T-helper 17 cell (primary cell): ENCODE results near the gene PRKCSH. TPM values are rescaled to one million over a fixed set of nuclear protein-coding genes. Genes with fewer than 3 reads are reported as not detected.
A peak's percentile ranks its signal among the peaks of the same experiment; 100 is the strongest.

Experiments
- ATAC-seq: fragments of 150-1000 bp; cut with Tn5 transposase; 2 replicates; pipeline ENCODE4 v1.10.0; 2021; ENCODE audit warnings: mild to moderate bottlenecking, moderate library complexity
- DNase-seq, 3 donors: peaks; one replicate each; pipeline versions ENCODE4 v3.0.0 to v3.0.0-alpha.2; 2020 to 2021
- H3K9me3 ChIP-seq: one replicate; pipeline ENCODE4 v1.7.0; 2013; ENCODE audit warnings: low read length, mild to moderate bottlenecking; ENCODE audit not compliant: control insufficient read depth, poor library complexity, severe bottlenecking
- H3K27ac Mint-ChIP-seq: one replicate; pipeline ENCODE4 v1.8.0; 2022; ENCODE audit warnings: mild to moderate bottlenecking, moderate library complexity, mixed read lengths
- H3K27me3 Mint-ChIP-seq: one replicate; pipeline ENCODE4 v1.8.0; 2022; ENCODE audit warnings: mixed read lengths
- H3K36me3 Mint-ChIP-seq: one replicate; pipeline ENCODE4 v1.8.0; 2022; ENCODE audit warnings: low read depth, mixed read lengths
- H3K4me1 Mint-ChIP-seq: one replicate; pipeline ENCODE4 v1.8.0; 2022; ENCODE audit warnings: mild to moderate bottlenecking, mixed read lengths
- H3K4me3 Mint-ChIP-seq: one replicate; pipeline ENCODE4 v1.8.0; 2022; ENCODE audit warnings: mild to moderate bottlenecking, moderate library complexity, mixed read lengths
- total RNA-seq, 4 donors: library from RNA in 2 of 4; stranded (reverse) in 2 of 4; gene quantifications; one replicate each; pipeline ENCODE4 v1.2.3 and lab custom pipeline; 2022 to 2026

PRKCSH gene
- total RNA-seq, 2 donors from 2014 or later, result 233 to 250 TPM

GRCh38 chr19:11480715-11481533 is 45.5 kb downstream of the PRKCSH start, which contains the start of gene ELAVL3:
TSS of gene ELAVL3 (minus strand) at chr19:11481046. CDS start at chr19:11480608, 438 bp downstream.
- peak within 1 kb of the TSS; percentile 45 for H3K27ac Mint-ChIP-seq
- peaks cover 37% of the 10 kb centered on the region for H3K27me3 Mint-ChIP-seq
- ATAC-seq (no peak), DNase-seq (no peak)
- H3K36me3 Mint-ChIP-seq, result peaks cover 5% of the 10 kb centered on the region
- peak within 1 kb of the TSS; percentile 79 for H3K4me3 Mint-ChIP-seq
- H3K4me1 Mint-ChIP-seq, result peaks cover 25% of the 10 kb centered on the region
- no peaks in the 10 kb centered on the region for H3K9me3 ChIP-seq

GRCh38 chr19:11481534-11482383 is 46.3 kb downstream of the PRKCSH start:
- Mint-ChIP-seq H3K4me3 (peak overlapping the region; percentile 79), H3K36me3 (peaks cover 5% of the 10 kb centered on the region), H3K27ac (peak overlapping the region; percentile 45), H3K27me3 (peaks cover 37% of the 10 kb centered on the region), H3K4me1 (peaks cover 25% of the 10 kb centered on the region)
- no peaks in the 10 kb centered on the region for H3K9me3 ChIP-seq
- DNase-seq, result peak; percentile 35 to 47 (median 44)
- ATAC-seq, result peak; percentile 72

- no peaks in the 10 kb centered on the region for H3K9me3 ChIP-seq
- Mint-ChIP-seq H3K27ac (peak overlapping the region; percentile 45), H3K27me3 (peaks cover 32% of the 10 kb centered on the region), H3K4me3 (peak overlapping the region; percentile 79), H3K4me1 (peaks cover 25% of the 10 kb centered on the region), H3K36me3 (peaks cover 5% of the 10 kb centered on the region)
- peak; percentile 91 for ATAC-seq
- DNase-seq, result peak; percentile 82 to 90 (median 88)
Observed at GRCh38 chr19:11482384-11483050, 47.1 kb downstream of the PRKCSH start.

GRCh38 chr19:11483366-11484111 is 48.1 kb downstream of the PRKCSH start:
- no peaks in the 10 kb centered on the region for H3K9me3 ChIP-seq
- peaks cover 23% of the 10 kb centered on the region for H3K4me1 Mint-ChIP-seq
- no peak overlapping the region for H3K27ac Mint-ChIP-seq
- no peak overlapping the region for H3K4me3 Mint-ChIP-seq
- no peak for ATAC-seq
- peaks cover 28% of the 10 kb centered on the region for H3K27me3 Mint-ChIP-seq
- H3K36me3 Mint-ChIP-seq, result peaks cover 5% of the 10 kb centered on the region
- no peak for DNase-seq

DNA sequence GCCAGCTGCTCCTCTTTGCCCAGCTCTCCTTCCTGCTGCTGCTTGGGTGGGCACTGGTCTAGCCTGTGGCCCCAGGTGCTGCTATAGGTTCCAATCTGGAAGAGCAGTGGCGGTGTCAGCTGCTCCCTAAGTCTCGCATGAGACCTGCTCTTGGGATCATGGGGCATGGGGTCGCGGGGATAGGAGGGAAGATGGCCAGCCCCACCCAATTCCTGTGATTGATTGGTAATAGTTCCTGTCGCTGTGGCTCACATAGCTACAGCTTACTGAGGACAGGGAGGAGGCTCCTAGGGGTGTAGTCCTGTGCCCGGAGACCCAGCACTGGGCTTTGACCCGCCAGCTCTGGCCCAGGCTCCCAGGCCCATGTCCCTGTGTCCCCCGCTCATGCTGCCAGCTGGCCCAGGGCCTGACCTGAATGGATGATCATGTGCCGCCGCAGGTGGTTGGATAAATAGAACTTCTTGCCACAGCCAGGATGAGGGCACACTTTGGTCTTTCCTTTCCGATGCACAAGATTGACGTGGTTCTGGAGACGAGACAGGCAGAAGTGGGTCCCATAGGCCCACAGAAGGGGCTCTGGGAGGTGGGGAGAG is 49.9 kb downstream of the PRKCSH start:
- no peaks in the 10 kb centered on the region for H3K9me3 ChIP-seq
- Mint-ChIP-seq H3K4me1 (peaks cover 17% of the 10 kb centered on the region), H3K27ac (peak overlapping the region; percentile 21), H3K27me3 (peaks cover 20% of the 10 kb centered on the region), H3K4me3 (peak overlapping the region; percentile 46), H3K36me3 (peaks cover 4% of the 10 kb centered on the region)
- ATAC-seq (no peak), DNase-seq (no peak)

DNA sequence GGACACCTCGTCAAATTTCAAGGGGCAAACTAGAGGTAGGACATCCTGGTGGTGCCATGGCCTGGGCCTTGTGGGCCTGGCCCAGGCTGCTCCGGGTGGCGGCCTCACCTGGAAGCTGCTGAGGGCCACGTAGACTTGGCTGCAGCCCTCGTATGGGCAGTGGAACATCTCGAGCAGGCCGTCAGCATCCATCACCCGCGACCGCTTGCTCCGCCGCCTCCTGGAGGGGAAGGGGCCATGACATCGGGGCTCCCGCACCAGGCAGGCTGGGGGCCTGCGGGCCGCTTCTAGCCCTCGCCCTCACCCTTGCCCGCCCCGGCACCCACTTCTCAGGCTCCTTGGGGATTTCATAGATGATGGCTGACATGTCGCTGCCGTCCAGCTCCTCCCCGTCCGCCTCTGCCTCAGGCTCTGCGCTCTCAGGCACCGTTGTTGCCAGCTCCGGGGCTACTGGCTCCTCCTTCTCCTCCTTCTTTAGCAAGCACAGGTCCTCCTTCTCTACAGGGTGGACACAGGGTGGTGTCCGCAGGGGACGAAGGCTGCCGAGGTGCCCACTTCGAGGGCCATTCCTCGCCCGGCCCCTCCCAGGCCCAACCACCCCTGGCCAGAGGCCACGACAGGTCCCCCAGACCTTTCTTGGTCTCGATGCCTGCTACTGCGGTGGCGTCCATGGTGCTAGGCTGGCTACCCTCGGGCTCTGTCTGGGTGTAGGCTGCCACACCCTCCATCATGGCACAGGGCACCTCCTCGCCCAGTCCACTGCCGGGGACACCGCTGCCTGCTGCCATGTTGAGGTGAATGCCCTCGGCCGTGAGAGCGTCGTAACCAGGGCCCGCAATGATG is 51.4 kb downstream of the PRKCSH start:
- ATAC-seq (no peak), DNase-seq (no peak)
- peaks cover 7% of the 10 kb centered on the region for H3K36me3 Mint-ChIP-seq
- H3K4me1 Mint-ChIP-seq, result peaks cover 10% of the 10 kb centered on the region
- no peak overlapping the region for H3K4me3 Mint-ChIP-seq
- no peak overlapping the region for H3K27ac Mint-ChIP-seq
- peaks cover 12% of the 10 kb centered on the region for H3K27me3 Mint-ChIP-seq
- no peaks in the 10 kb centered on the region for H3K9me3 ChIP-seq

GRCh38 chr19:11489378-11489777 is 53.9 kb downstream of the PRKCSH start:
- peaks cover 7% of the 10 kb centered on the region for H3K36me3 Mint-ChIP-seq
- H3K9me3 ChIP-seq, result no peaks in the 10 kb centered on the region
- peaks cover 2% of the 10 kb centered on the region for H3K4me1 Mint-ChIP-seq
- no peak overlapping the region for H3K27ac Mint-ChIP-seq
- no peak for ATAC-seq
- H3K4me3 Mint-ChIP-seq, result no peak overlapping the region
- DNase-seq, result no peak
- H3K27me3 Mint-ChIP-seq, result peaks cover 4% of the 10 kb centered on the region

DNA sequence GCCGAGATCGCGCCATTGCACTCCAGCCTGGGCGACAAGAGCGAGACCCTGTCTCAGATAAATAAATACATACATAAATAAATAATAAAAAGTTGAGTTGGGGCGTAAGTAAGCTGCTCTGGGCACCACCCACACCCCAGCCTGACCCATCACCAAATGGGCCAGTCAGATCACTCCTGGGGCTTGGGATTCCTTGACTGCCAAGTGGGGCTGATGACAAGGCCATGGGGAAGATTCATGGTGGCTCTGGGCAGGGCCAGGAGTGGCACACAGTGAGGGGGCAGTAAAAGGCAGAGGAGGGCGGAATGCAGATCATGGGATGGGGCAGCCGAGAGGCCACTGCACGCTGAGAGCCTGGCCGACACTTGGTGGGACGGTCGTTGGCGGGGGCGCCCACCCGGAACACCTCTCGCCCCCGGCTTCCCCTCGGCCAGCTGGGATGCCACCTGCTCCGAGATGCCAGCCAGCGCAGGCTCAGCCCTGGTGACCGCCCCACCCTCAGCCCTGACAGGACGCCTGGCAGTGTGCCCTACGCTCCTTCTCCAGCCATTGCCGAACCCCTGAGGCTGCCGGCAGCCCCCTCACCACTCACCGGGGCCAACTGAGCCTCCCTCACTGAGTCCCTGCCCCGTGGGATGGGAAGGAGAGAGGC is 59.3 kb downstream of the PRKCSH start:
- Mint-ChIP-seq H3K27me3 (no peaks in the 10 kb centered on the region), H3K27ac (no peak overlapping the region), H3K4me1 (peaks cover 4% of the 10 kb centered on the region), H3K36me3 (peaks cover 6% of the 10 kb centered on the region), H3K4me3 (no peak overlapping the region)
- no peaks in the 10 kb centered on the region for H3K9me3 ChIP-seq
- DNase-seq (no peak), ATAC-seq (no peak)

GRCh38 chr19:11495481-11495880 is 60.0 kb downstream of the PRKCSH start:
- ATAC-seq, result no peak
- no peak for DNase-seq

DNA sequence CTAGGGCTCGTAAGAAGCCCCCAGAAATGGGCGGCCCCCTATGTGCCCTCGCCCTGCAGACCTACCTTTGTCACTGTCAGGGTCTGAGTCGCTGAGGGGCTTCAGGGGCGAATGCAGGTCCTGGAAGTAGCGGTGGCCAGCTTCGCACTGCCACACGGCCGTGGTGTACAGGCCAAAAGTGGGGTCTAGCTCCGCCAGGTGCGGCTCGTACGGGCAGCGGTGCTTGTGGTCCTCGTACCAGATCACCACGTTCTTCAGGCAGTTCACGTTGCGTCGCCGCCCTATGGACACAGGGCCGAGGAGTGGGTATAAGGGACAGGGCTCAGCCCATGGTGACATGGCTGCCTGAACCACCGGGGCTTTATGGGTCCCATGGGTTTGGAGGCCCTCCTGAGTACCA is 60.5 kb downstream of the PRKCSH start:
- DNase-seq (no peak), ATAC-seq (no peak)
- peaks cover 5% of the 10 kb centered on the region for H3K36me3 Mint-ChIP-seq
- no peaks in the 10 kb centered on the region for H3K27me3 Mint-ChIP-seq
- H3K9me3 ChIP-seq, result no peaks in the 10 kb centered on the region
- no peak overlapping the region for H3K27ac Mint-ChIP-seq
- H3K4me3 Mint-ChIP-seq, result no peak overlapping the region
- peaks cover 8% of the 10 kb centered on the region for H3K4me1 Mint-ChIP-seq

More at GRCh38 chr19:11495481-11495880, 60.0 kb downstream of the PRKCSH start:
- no peak overlapping the region for H3K27ac Mint-ChIP-seq
- H3K36me3 Mint-ChIP-seq, result peaks cover 6% of the 10 kb centered on the region
- H3K9me3 ChIP-seq, result no peaks in the 10 kb centered on the region
- no peak overlapping the region for H3K4me3 Mint-ChIP-seq
- peaks cover 7% of the 10 kb centered on the region for H3K4me1 Mint-ChIP-seq
- no peaks in the 10 kb centered on the region for H3K27me3 Mint-ChIP-seq
